CD4-positive, alpha-beta memory T cell (primary cell): ENCODE results near the gene RPS19. TPM values are rescaled to one million over a fixed set of nuclear protein-coding genes. Genes with fewer than 3 reads are reported as not detected.

Experiments used
- CTCF ChIA-PET: fragments of 350-600 bp; sonication (Branson Sonifier 250); formaldehyde crosslinking; loops from one replicate; lab custom pipeline; 2021; ENCODE audit warnings: inconsistent platforms; ENCODE audit not compliant: partially characterized antibody; lab: Charles Lee
- POLR2A ChIA-PET: fragments of 350-600 bp; sonication (Branson Sonifier 250); formaldehyde crosslinking; loops from one replicate; lab custom pipeline; 2021; ENCODE audit not compliant: partially characterized antibody; lab: Charles Lee
- DNase-seq, 5 donors: peaks; one replicate each; pipeline versions ENCODE4 v3.0.0 to v3.0.0-alpha.2; 2020 to 2022; ENCODE audit warnings: mixed read lengths in 1 of 5
- H3K27ac ChIP-seq: one replicate; pipeline ENCODE4 v1.7.0; 2013; ENCODE audit warnings: low read depth, low read length
- H3K27me3 ChIP-seq: 2 replicates; pipeline ENCODE4 v1.7.0; 2013; ENCODE audit warnings: mild to moderate bottlenecking, low read length, moderate library complexity; ENCODE audit not compliant: insufficient read depth
- H3K36me3 ChIP-seq: 2 replicates; pipeline ENCODE4 v1.7.0; 2013; ENCODE audit warnings: mild to moderate bottlenecking, low read length, moderate library complexity; ENCODE audit not compliant: insufficient read depth
- H3K4me1 ChIP-seq: 2 replicates; pipeline ENCODE4 v1.7.0; 2013; ENCODE audit warnings: mild to moderate bottlenecking, low read length, moderate library complexity; ENCODE audit not compliant: insufficient read depth
- H3K4me3 ChIP-seq, 2 donors: one replicate each; pipeline ENCODE4 v1.7.0; 2013; ENCODE audit warnings: low read length in 2 of 2, mild to moderate bottlenecking in 1 of 2
- H3K9me3 ChIP-seq, 2 donors: one replicate each; pipeline ENCODE4 v1.7.0; 2013; ENCODE audit warnings: low read length in 2 of 2, control low read depth in 1 of 2; ENCODE audit not compliant: control insufficient read depth in 1 of 2
- H3K27ac Mint-ChIP-seq, 7 donors: one replicate each; pipeline ENCODE4 v1.8.0; 2020 to 2021; ENCODE audit warnings: mixed read lengths in 7 of 7, mild to moderate bottlenecking in 6 of 7, inconsistent platforms in 3 of 7, moderate library complexity in 3 of 7
- H3K27me3 Mint-ChIP-seq, 2 donors: one replicate each; pipeline ENCODE4 v1.8.0; 2020 to 2021; ENCODE audit warnings: mixed read lengths in 2 of 2
- H3K36me3 Mint-ChIP-seq, 2 donors: one replicate each; pipeline ENCODE4 v1.8.0; 2020 to 2021; ENCODE audit warnings: mixed read lengths in 2 of 2, inconsistent platforms in 1 of 2, mild to moderate bottlenecking in 1 of 2
- H3K4me1 Mint-ChIP-seq, 4 donors: one replicate each; pipeline ENCODE4 v1.8.0; 2020 to 2021; ENCODE audit warnings: mixed read lengths in 4 of 4, mild to moderate bottlenecking in 1 of 4
- H3K4me3 Mint-ChIP-seq, 8 donors: one replicate each; pipeline ENCODE4 v1.8.0; 2020 to 2021; ENCODE audit warnings: mixed read lengths in 8 of 8, mild to moderate bottlenecking in 7 of 8, moderate library complexity in 6 of 8, inconsistent platforms in 3 of 8
- H3K9me3 Mint-ChIP-seq, 8 donors: one replicate each; pipeline ENCODE4 v1.8.0; 2020 to 2021; ENCODE audit warnings: mixed read lengths in 8 of 8, mild to moderate bottlenecking in 5 of 8, inconsistent platforms in 3 of 8, moderate library complexity in 1 of 8
- intact Hi-C: fragments of 100-400 bp; cut with micrococcal nuclease; formaldehyde crosslinking; loops from one replicate; pipeline ENCODE4 v1.15.1; 2023
- polyA plus RNA-seq, 2 donors: library from polyadenylated mRNA; unstranded; fragments of 300-500 nt; fragmentation: Illumina TruSeq; gene quantifications; one replicate each; pipeline ENCODE4 v1.2.3, GENCODE V29; 2021
- total RNA-seq, 2 experiments: library from RNA; stranded (reverse); gene quantifications; one replicate each; pipeline ENCODE4 v1.2.3, GENCODE V29; 2021

RPS19 gene
- total and polyA plus RNA-seq, 4 experiments from 2014 or later, result 3,807 to 7,200 (median 4,434) TPM

GRCh38 chr19:41902594-41902993 is 42.5 kb downstream of the RPS19 start:
- no peak for DNase-seq
- Histone ChIP-seq H3K4me1 (peaks cover 33% of the 10 kb centered on the region), H3K27me3 (no peaks in the 10 kb centered on the region), H3K36me3 (peaks cover 88% of the 10 kb centered on the region), H3K27ac (no peak overlapping the region), H3K4me3 (no peak overlapping the region), H3K9me3 (no peaks in the 10 kb centered on the region)
- ChIA-PET CTCF (interaction anchor here (1.2 kb wide), 1 partner anchor 29 kb away, joined by 5 read pairs; no protein-coding TSS in a partner anchor), POLR2A (interaction anchor here (1.2 to 19.1 kb wide), 6 partner anchors 8 to 43 kb away, joined by 3 to 349 read pairs (median 12); partner anchors contain the start of genes ARHGEF1 and ERFL)
- no peak overlapping the region for H3K4me3 Mint-ChIP-seq
- peaks cover 0 to 1% (median 0%) of the 10 kb centered on the region in 8 donors for H3K9me3 Mint-ChIP-seq
- peaks cover 63 to 77% of the 10 kb centered on the region in 2 donors for H3K36me3 Mint-ChIP-seq
- H3K4me1 Mint-ChIP-seq, result peaks cover 25 to 49% (median 35%) of the 10 kb centered on the region in 4 donors
- no peak overlapping the region for H3K27ac Mint-ChIP-seq
- no peaks in the 10 kb centered on the region for H3K27me3 Mint-ChIP-seq
- intact Hi-C loops, result no loop called here

GRCh38 chr19:41903193-41903953 is 43.3 kb downstream of the RPS19 start:
- H3K9me3 Mint-ChIP-seq, result peaks cover 0 to 1% (median 0%) of the 10 kb centered on the region in 8 donors
- peaks cover 56 to 71% of the 10 kb centered on the region in 2 donors for H3K36me3 Mint-ChIP-seq
- no peak overlapping the region for H3K4me3 ChIP-seq
- peaks cover 80% of the 10 kb centered on the region for H3K36me3 ChIP-seq
- H3K27me3 Mint-ChIP-seq, result no peaks in the 10 kb centered on the region
- H3K27ac Mint-ChIP-seq, result peak overlapping the region in 2 of 7 donors; percentile 43 to 84
- POLR2A ChIA-PET, result interaction anchor here (1.4 to 19.1 kb wide), 6 partner anchors 8 to 42 kb away, joined by 4 to 349 read pairs (median 12); partner anchors contain the start of gene ARHGEF1
- H3K27me3 ChIP-seq, result no peaks in the 10 kb centered on the region
- DNase-seq, result no peak
- peaks cover 25 to 41% (median 33%) of the 10 kb centered on the region in 4 donors for H3K4me1 Mint-ChIP-seq
- intact Hi-C loops, result no loop called here
- no peaks in the 10 kb centered on the region for H3K9me3 ChIP-seq
- H3K4me1 ChIP-seq, result peaks cover 33% of the 10 kb centered on the region
- CTCF ChIA-PET, result interaction anchor here (1.2 kb wide), 1 partner anchor 30 kb away, joined by 5 read pairs; no protein-coding TSS in a partner anchor
- H3K27ac ChIP-seq, result no peak overlapping the region
- H3K4me3 Mint-ChIP-seq, result no peak overlapping the region

- DNase-seq, result no peak
- Mint-ChIP-seq H3K27ac (peak overlapping the region in 2 of 7 donors; percentile 46 to 66), H3K4me1 (peaks cover 19 to 37% (median 26%) of the 10 kb centered on the region in 4 donors), H3K27me3 (no peaks in the 10 kb centered on the region), H3K9me3 (peaks cover 0 to 1% (median 0%) of the 10 kb centered on the region in 8 donors), H3K4me3 (peak overlapping the region in 1 of 8 donors; percentile 55), H3K36me3 (peaks cover 47 to 65% of the 10 kb centered on the region in 2 donors)
- CTCF ChIA-PET, result no interaction called here
- Histone ChIP-seq H3K36me3 (peaks cover 72% of the 10 kb centered on the region), H3K9me3 (no peaks in the 10 kb centered on the region), H3K4me1 (peaks cover 33% of the 10 kb centered on the region), H3K27ac (no peak overlapping the region), H3K4me3 (no peak overlapping the region), H3K27me3 (no peaks in the 10 kb centered on the region)
- intact Hi-C loops, result no loop called here
- POLR2A ChIA-PET, result interaction anchor here (0.7 to 19.1 kb wide), 8 partner anchors 10 to 44 kb away, joined by 3 to 349 read pairs (median 7); partner anchors contain the start of genes ARHGEF1 and RPS19
Measured at GRCh38 chr19:41904118-41904870, 44.2 kb downstream of the RPS19 start.

GRCh38 chr19:41905273-41906002 is 45.4 kb downstream of the RPS19 start:
- no peak overlapping the region for H3K4me3 ChIP-seq
- no peaks in the 10 kb centered on the region for H3K9me3 ChIP-seq
- H3K36me3 ChIP-seq, result peaks cover 61% of the 10 kb centered on the region
- peak overlapping the region in 3 of 7 donors; percentile 48 to 70 (median 62) for H3K27ac Mint-ChIP-seq
- POLR2A ChIA-PET, result interaction anchor here (0.7 to 19.1 kb wide), 11 partner anchors 10 to 45 kb away, joined by 3 to 349 read pairs (median 7); partner anchors contain the start of genes ARHGEF1 and RPS19
- H3K9me3 Mint-ChIP-seq, result peaks cover 0 to 1% (median 0%) of the 10 kb centered on the region in 8 donors
- H3K4me1 ChIP-seq, result peaks cover 33% of the 10 kb centered on the region
- H3K4me1 Mint-ChIP-seq, result peaks cover 21 to 35% (median 27%) of the 10 kb centered on the region in 4 donors
- no peaks in the 10 kb centered on the region for H3K27me3 ChIP-seq
- peaks cover 38 to 57% of the 10 kb centered on the region in 2 donors for H3K36me3 Mint-ChIP-seq
- no peak for DNase-seq
- intact Hi-C loops, result no loop called here
- no peak overlapping the region for H3K27ac ChIP-seq
- no peaks in the 10 kb centered on the region for H3K27me3 Mint-ChIP-seq
- CTCF ChIA-PET, result interaction anchor here (0.6 to 1.1 kb wide), 2 partner anchors 16 to 115 kb away, joined by 4 read pairs; no protein-coding TSS in a partner anchor
- no peak overlapping the region for H3K4me3 Mint-ChIP-seq

GRCh38 chr19:41906271-41906670 is 46.2 kb downstream of the RPS19 start:
- Mint-ChIP-seq H3K4me3 (no peak overlapping the region), H3K9me3 (peaks cover 0 to 4% (median 0%) of the 10 kb centered on the region in 8 donors), H3K4me1 (peaks cover 26 to 41% (median 36%) of the 10 kb centered on the region in 4 donors), H3K27ac (peak overlapping the region in 3 of 7 donors; percentile 70 to 91 (median 72)), H3K27me3 (no peaks in the 10 kb centered on the region), H3K36me3 (peaks cover 34 to 55% of the 10 kb centered on the region in 2 donors)
- Histone ChIP-seq H3K36me3 (peaks cover 58% of the 10 kb centered on the region), H3K9me3 (no peaks in the 10 kb centered on the region), H3K27ac (no peak overlapping the region), H3K4me3 (no peak overlapping the region), H3K4me1 (peaks cover 36% of the 10 kb centered on the region), H3K27me3 (no peaks in the 10 kb centered on the region)
- CTCF ChIA-PET, result interaction anchor here (1.1 kb wide), 1 partner anchor 17 kb away, joined by 4 read pairs; no protein-coding TSS in a partner anchor
- DNase-seq, result no peak
- intact Hi-C loops, result no loop called here
- POLR2A ChIA-PET, result interaction anchor here (1.0 to 19.1 kb wide), 8 partner anchors 11 to 46 kb away, joined by 3 to 349 read pairs (median 6); partner anchors contain the start of genes ARHGEF1 and RPS19

GRCh38 chr19:41906916-41907680 is 47.0 kb downstream of the RPS19 start:
- no peak overlapping the region for H3K27ac ChIP-seq
- Mint-ChIP-seq H3K27ac (peak overlapping the region in 4 of 7 donors; percentile 10 to 78 (median 66)), H3K27me3 (peaks cover 0 to 5% of the 10 kb centered on the region in 2 donors), H3K4me3 (peak overlapping the region in 1 of 8 donors; percentile 28), H3K36me3 (peaks cover 34 to 48% of the 10 kb centered on the region in 2 donors), H3K4me1 (peaks cover 33 to 49% (median 42%) of the 10 kb centered on the region in 4 donors), H3K9me3 (peaks cover 0 to 2% (median 0%) of the 10 kb centered on the region in 8 donors)
- intact Hi-C loops, result no loop called here
- no peak for DNase-seq
- no peaks in the 10 kb centered on the region for H3K9me3 ChIP-seq
- peaks cover 38% of the 10 kb centered on the region for H3K4me1 ChIP-seq
- POLR2A ChIA-PET, result interaction anchor here (1.0 to 19.1 kb wide), 9 partner anchors 11 to 47 kb away, joined by 3 to 349 read pairs (median 8); partner anchors contain the start of genes ARHGEF1 and RPS19
- CTCF ChIA-PET, result no interaction called here
- no peaks in the 10 kb centered on the region for H3K27me3 ChIP-seq
- H3K36me3 ChIP-seq, result peaks cover 49% of the 10 kb centered on the region
- no peak overlapping the region for H3K4me3 ChIP-seq
